GM12873 (cell line): ENCODE results near the gene TUBD1.
A peak's percentile ranks its signal among the peaks of the same experiment; 100 is the strongest.

Experiments
- TF ChIP-seq, protein P1 (sequence below): IDR thresholded peaks from 2 replicates; pipeline ENCODE4 v1.5.1; 2012; ENCODE audit warnings: low read depth, mild to moderate bottlenecking, moderate library complexity, low read length, control low read depth; ENCODE audit not compliant: insufficient read depth; ENCODE audit errors: missing control alignments

The TUBD1 gene

DNA sequence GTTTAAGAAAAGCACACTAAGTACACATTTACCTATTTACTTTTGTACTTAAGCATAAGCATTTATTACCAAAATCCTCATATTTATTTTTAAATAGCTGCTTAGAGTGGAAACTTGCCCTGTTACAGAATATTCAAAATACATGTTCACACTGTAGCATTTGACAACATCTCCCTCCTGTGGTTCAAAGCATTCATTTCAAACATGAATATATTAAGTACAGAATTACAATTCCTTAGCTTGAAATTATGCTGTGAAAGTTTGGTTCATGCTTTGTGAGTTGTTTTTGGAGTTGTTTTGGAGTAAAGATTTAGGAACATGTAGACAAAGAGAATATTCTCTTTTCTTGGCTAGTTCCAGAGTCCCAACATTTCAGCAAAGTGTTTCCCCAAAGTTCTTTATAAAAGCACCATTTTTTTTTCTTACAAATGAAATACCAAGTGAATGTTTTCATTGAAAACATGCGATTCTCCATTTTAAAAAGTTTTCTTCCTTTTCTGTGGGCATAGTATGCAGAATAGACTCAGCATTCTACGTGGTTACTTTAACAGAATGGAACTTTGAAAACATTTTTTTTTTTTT lies 33.2 kb downstream of the TUBD1 start:
- TF ChIP-seq, protein P1, sequence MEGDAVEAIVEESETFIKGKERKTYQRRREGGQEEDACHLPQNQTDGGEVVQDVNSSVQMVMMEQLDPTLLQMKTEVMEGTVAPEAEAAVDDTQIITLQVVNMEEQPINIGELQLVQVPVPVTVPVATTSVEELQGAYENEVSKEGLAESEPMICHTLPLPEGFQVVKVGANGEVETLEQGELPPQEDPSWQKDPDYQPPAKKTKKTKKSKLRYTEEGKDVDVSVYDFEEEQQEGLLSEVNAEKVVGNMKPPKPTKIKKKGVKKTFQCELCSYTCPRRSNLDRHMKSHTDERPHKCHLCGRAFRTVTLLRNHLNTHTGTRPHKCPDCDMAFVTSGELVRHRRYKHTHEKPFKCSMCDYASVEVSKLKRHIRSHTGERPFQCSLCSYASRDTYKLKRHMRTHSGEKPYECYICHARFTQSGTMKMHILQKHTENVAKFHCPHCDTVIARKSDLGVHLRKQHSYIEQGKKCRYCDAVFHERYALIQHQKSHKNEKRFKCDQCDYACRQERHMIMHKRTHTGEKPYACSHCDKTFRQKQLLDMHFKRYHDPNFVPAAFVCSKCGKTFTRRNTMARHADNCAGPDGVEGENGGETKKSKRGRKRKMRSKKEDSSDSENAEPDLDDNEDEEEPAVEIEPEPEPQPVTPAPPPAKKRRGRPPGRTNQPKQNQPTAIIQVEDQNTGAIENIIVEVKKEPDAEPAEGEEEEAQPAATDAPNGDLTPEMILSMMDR = peak; percentile 45

- TF ChIP-seq, protein P1 = no peak
Observed at GRCh38 chr17:59858932-59859331, 33.8 kb downstream of the TUBD1 start.

- TF ChIP-seq, protein P1 = no peak
Observed at GRCh38 chr17:59858167-59858816, 34.5 kb downstream of the TUBD1 start.

DNA sequence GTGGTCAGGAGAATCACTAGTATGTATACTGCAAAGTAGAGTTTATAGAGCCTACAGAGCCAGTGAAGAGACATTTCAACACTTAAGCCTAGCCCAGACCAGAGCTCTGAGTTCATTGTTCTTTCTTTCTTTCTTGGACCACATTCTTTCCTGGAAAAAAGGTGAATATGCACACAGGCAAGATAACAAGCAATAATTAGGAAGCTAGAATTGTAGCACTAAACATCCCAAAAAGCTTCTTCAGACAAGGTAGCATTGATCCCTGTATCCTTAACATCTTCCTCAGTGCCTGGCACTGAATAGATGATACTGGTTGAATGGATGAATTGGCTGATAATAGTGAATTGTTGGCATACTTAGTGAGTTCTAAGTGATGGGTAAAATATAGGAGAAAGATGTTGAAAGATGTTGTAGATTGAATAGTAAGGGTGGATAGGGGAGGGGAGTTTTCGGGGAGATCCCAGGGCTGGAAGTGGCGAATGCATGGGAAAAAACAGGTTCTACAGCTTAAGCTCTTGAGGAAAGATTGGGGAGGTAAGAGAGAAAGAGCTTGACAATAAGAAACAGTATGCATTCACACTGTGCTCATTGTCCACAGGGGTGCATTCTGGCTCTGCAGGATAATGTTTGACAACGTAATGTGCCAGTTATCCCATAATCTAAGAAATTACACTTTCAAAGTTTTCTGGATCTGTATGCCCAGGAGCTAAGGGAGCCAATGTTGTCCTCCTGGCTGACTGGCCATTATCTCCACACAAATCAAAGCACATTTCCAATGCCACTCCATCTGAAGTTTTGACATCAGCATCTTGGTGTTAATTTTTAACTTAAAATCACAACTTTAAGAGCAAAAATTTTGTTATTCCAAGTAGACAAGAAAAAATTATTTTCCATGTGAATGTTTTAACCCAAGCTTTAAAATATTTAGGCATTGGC lies 35.6 kb downstream of the TUBD1 start:
- TF ChIP-seq, protein P1 = no peak

DNA sequence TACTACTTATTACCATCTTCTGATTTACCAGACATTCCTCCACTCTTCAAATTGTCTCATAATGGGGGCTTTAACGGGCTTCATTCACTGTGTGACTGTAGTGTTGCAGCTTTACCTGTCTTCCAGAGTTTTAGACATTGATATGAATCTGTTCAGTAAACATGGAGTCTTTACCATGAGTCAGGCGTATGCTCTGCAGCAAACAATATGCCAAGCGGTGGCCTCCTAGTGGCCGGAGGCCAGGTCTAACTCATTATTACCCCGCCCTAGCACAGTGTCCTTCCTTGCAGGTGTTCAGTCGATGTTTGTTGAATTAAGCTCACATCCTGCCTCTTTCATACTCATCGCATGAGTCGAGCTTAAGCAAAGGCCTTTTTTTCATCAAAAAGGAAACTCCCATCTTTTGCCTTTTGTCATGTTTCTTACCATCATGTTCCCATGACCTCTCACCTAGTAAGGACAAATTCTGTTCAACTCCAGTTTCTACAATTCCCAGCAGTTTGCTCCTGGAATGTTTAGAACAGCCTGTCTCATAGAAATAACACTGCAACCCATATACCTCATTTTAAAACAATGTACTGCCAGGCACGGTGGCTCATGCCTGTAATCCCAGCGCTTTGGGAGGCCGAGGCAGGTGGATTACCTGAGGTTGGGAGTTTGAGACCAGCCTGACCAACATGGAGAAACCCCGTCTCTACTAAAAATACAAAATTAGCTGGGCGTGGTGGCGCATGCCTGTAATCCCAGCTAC lies 39.4 kb downstream of the TUBD1 start:
- TF ChIP-seq, protein P1 = peak; percentile 66

GRCh38 chr17:59851439-59852375 lies 41.0 kb downstream of the TUBD1 start:
- TF ChIP-seq, protein P1 = no peak
